OCI-LY1 (cell line): ENCODE data around the gene HAUS8.
"Not testable (repeated sequence)": the region's sequence is repeated elsewhere in the genome, so short reads cannot be mapped to it uniquely, and the experiment has no call there.

Source experiments
- H2AFZ ChIP-seq: fragments of 200-600 bp; sonication (generic), shearing (Covaris generic); 2 replicates; pipeline ENCODE4 v1.6.0; 2014; ENCODE audit warnings: antibody characterized with exemption, mild to moderate bottlenecking, low read length
- H3F3A ChIP-seq: fragments of 200-600 bp; sonication (generic), shearing (Covaris generic); 2 replicates; pipeline ENCODE4 v1.6.0; 2014; ENCODE audit warnings: mild to moderate bottlenecking, antibody characterized with exemption, low read length, moderate library complexity; ENCODE audit not compliant: insufficient read depth
- H3K27ac ChIP-seq: fragments of 200-600 bp; sonication (generic); 2 replicates; pipeline ENCODE4 v1.5.1; 2014; ENCODE audit warnings: low read length, mixed run types, mild to moderate bottlenecking, low read depth; ENCODE audit not compliant: poor library complexity, severe bottlenecking
- H3K27me3 ChIP-seq: fragments of 200-600 bp; sonication (generic); 2 replicates; pipeline ENCODE4 v1.6.0; 2014; ENCODE audit warnings: antibody characterized with exemption, mild to moderate bottlenecking, low read length, moderate library complexity; ENCODE audit not compliant: insufficient read depth
- H3K36me3 ChIP-seq: fragments of 200-600 bp; sonication (generic); 2 replicates; pipeline ENCODE4 v1.6.1; 2014; ENCODE audit warnings: mild to moderate bottlenecking, antibody characterized with exemption, low read length, moderate library complexity, mixed read lengths; ENCODE audit not compliant: insufficient read depth
- H3K4me1 ChIP-seq: fragments of 200-600 bp; sonication (generic); 2 replicates; pipeline ENCODE4 v1.5.1; 2014; ENCODE audit warnings: mild to moderate bottlenecking, low read length, moderate library complexity; ENCODE audit not compliant: insufficient read depth, severe bottlenecking
- H3K4me2 ChIP-seq: fragments of 200-600 bp; sonication (generic), shearing (Covaris generic); 2 replicates; pipeline ENCODE4 v1.6.1; 2014; ENCODE audit warnings: low read length
- H3K4me3 ChIP-seq: fragments of 200-600 bp; sonication (generic); 2 replicates; pipeline ENCODE4 v1.5.1; 2014; ENCODE audit warnings: low read length, low read depth, mild to moderate bottlenecking, mixed read lengths; ENCODE audit not compliant: poor library complexity, severe bottlenecking
- H3K79me2 ChIP-seq: fragments of 200-600 bp; shearing (Covaris generic); 2 replicates; pipeline ENCODE4 v1.6.1; 2016; ENCODE audit warnings: mixed run types, low read length, mixed read lengths; ENCODE audit not compliant: insufficient read depth
- H3K9ac ChIP-seq: fragments of 200-600 bp; sonication (generic), shearing (Covaris generic); 2 replicates; pipeline ENCODE4 v1.6.1; 2014; ENCODE audit warnings: mild to moderate bottlenecking, low read length, mixed read lengths
- H3K9me2 ChIP-seq: fragments of 200-600 bp; sonication (generic), shearing (Covaris generic); 2 replicates; pipeline ENCODE4 v1.6.1; 2014; ENCODE audit warnings: low read depth, mild to moderate bottlenecking, low read length, mixed read lengths
- H3K9me3 ChIP-seq: fragments of 200-600 bp; shearing (Covaris generic); 2 replicates; pipeline ENCODE4 v1.6.1; 2014; ENCODE audit warnings: low read length, mixed read lengths
- H4K20me1 ChIP-seq: fragments of 200-600 bp; sonication (generic), shearing (Covaris generic); 2 replicates; pipeline ENCODE4 v1.6.0; 2016; ENCODE audit warnings: mild to moderate bottlenecking, low read length; ENCODE audit not compliant: insufficient read depth
- EZH2 ChIP-seq: fragments of 200-600 bp; sonication (generic), shearing (Covaris generic); IDR thresholded peaks from 2 replicates; pipeline ENCODE4 v1.8.0; 2017; ENCODE audit warnings: borderline replicate concordance, mixed run types, mild to moderate bottlenecking, antibody characterized with exemption, low read length, moderate library complexity, mixed read lengths
- TF ChIP-seq, protein P1 (sequence below): fragments of 200-600 bp; sonication (generic), shearing (Covaris generic); IDR thresholded peaks from 2 replicates; pipeline ENCODE4 v1.5.1; 2017; ENCODE audit warnings: mild to moderate bottlenecking, antibody characterized with exemption, low read length, moderate library complexity, mixed read lengths

HAUS8 gene

DNA sequence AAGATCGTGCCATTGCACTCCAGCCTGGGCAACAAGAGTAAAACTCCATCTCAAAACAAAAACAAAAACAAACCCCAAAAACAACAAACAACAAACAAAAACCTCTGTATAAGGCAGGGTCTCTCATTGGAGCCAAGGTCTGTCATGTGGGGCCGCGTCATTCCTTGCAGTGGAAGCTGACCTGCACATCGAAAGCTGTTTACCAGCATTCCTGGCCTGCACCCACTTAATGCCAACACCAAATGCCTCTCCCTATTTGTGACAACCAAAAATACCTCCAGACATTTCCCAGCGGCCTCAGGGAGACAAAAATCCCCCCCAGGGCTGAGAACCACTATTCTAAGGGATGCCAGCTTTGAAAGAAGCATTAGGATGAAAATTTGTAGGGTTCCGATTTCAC lies 49.9 kb downstream of the HAUS8 start:
- H3F3A ChIP-seq: no peaks in the 10 kb centered on the region
- no peaks in the 10 kb centered on the region for H3K36me3 ChIP-seq
- H2AFZ ChIP-seq: no peak overlapping the region
- no peak overlapping the region for H3K4me2 ChIP-seq
- 0 out of 2 replicates have a peak, but pooled peaks cover 2% of the 10 kb centered on the region for H3K9me3 ChIP-seq
- H3K79me2 ChIP-seq: no peaks in the 10 kb centered on the region
- no peak for TF ChIP-seq EZH2
- TF ChIP-seq, protein P1, sequence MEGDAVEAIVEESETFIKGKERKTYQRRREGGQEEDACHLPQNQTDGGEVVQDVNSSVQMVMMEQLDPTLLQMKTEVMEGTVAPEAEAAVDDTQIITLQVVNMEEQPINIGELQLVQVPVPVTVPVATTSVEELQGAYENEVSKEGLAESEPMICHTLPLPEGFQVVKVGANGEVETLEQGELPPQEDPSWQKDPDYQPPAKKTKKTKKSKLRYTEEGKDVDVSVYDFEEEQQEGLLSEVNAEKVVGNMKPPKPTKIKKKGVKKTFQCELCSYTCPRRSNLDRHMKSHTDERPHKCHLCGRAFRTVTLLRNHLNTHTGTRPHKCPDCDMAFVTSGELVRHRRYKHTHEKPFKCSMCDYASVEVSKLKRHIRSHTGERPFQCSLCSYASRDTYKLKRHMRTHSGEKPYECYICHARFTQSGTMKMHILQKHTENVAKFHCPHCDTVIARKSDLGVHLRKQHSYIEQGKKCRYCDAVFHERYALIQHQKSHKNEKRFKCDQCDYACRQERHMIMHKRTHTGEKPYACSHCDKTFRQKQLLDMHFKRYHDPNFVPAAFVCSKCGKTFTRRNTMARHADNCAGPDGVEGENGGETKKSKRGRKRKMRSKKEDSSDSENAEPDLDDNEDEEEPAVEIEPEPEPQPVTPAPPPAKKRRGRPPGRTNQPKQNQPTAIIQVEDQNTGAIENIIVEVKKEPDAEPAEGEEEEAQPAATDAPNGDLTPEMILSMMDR: no peak
- no peak overlapping the region for H3K27ac ChIP-seq
- no peak overlapping the region for H3K4me3 ChIP-seq
- H3K27me3 ChIP-seq: no peaks in the 10 kb centered on the region; the same call in 1 of the 2 replicates
- H3K4me1 ChIP-seq: no peaks in the 10 kb centered on the region
- no peak overlapping the region for H3K9ac ChIP-seq
- H4K20me1 ChIP-seq: no peaks in the 10 kb centered on the region
- no peaks in the 10 kb centered on the region for H3K9me2 ChIP-seq

DNA sequence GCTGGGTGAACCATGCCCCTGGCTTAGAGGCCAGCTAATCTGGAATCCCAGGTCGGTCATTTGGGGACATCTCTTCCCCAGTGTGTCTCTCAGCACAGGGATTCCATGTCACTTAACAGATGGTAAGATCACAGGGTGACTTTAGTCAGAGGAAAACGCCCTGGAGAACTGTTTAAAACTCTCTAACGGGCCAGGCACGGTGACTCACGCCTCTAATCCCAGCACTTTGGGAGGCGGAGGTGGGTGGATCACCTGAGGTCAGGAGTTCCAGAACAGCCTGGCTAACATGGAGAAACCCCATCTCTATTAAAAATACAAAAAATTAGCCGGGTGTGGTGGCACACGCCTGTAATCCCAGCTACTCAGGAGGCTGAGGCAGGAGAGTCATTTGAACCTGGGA lies 50.3 kb downstream of the HAUS8 start:
- H3K79me2 ChIP-seq, H2AFZ ChIP-seq, H3F3A ChIP-seq, H3K4me2 ChIP-seq, H3K9ac ChIP-seq, H3K9me2 ChIP-seq, H3K27ac ChIP-seq, H3K27me3 ChIP-seq, H4K20me1 ChIP-seq, H3K4me1 ChIP-seq, H3K4me3 ChIP-seq, H3K9me3 ChIP-seq, H3K36me3 ChIP-seq: not testable (repeated sequence)

- Histone ChIP-seq H3K4me1 (no peaks in the 10 kb centered on the region), H3K27me3 (no peaks in the 10 kb centered on the region; the same call in 1 of the 2 replicates), H3K79me2 (no peaks in the 10 kb centered on the region), H3K9ac (no peak overlapping the region), H3K4me2 (no peak overlapping the region), H4K20me1 (no peaks in the 10 kb centered on the region), H3K27ac (no peak overlapping the region), H2AFZ (no peak overlapping the region), H3K4me3 (no peak overlapping the region), H3K9me3 (0 out of 2 replicates have a peak, but pooled peaks cover 2% of the 10 kb centered on the region), H3K36me3 (no peaks in the 10 kb centered on the region), H3F3A (no peaks in the 10 kb centered on the region), H3K9me2 (no peaks in the 10 kb centered on the region)
- no peak for TF ChIP-seq EZH2
- TF ChIP-seq, protein P1: no peak
Observed at GRCh38 chr19:17023805-17024204, 51.4 kb downstream of the HAUS8 start.

DNA sequence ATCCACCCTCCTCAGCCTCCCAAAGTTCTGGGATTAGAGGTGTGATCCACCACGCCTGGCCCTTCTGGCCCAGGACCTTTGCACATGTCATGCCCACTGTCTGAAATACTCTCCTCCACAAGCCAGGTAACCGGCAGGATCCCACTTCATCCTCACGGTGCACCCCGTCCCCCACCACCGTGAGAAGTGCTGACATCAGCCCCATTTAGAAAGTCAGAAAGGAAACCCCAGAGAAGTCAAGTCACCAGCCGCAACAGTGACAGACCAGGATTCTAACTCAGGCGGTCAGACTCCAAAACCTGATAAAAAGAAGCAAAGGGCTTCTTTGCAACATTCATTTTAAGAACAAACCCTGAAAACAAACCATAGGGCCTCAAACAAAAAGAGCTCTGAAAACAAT lies 52.5 kb downstream of the HAUS8 start:
- Histone ChIP-seq H3K4me1 (no peaks in the 10 kb centered on the region), H3F3A (no peaks in the 10 kb centered on the region), H3K27ac (no peak overlapping the region), H3K9me2 (no peaks in the 10 kb centered on the region), H3K79me2 (no peaks in the 10 kb centered on the region), H2AFZ (no peak overlapping the region), H4K20me1 (no peaks in the 10 kb centered on the region), H3K9me3 (0 out of 2 replicates have a peak, but pooled peaks cover 2% of the 10 kb centered on the region), H3K9ac (no peak overlapping the region), H3K36me3 (no peaks in the 10 kb centered on the region), H3K27me3 (no peaks in the 10 kb centered on the region; the same call in 1 of the 2 replicates), H3K4me3 (no peak overlapping the region), H3K4me2 (no peak overlapping the region)
- TF ChIP-seq, protein P1: no peak
- no peak for TF ChIP-seq EZH2
